MM.1S (cell line): ENCODE measurements around the gene BCAS3.

Experiments used
- EZH2 ChIP-seq: fragments of 300-600 bp; sonication (generic); optimal IDR thresholded peaks from 2 replicates; pipeline ENCODE3; 2017; ENCODE audit warnings: low read depth, mild to moderate bottlenecking, antibody characterized with exemption, low read length, mixed read lengths
- EZH2phosphoT487 ChIP-seq: fragments of 300-600 bp; sonication (generic); IDR thresholded peaks from 2 replicates; pipeline ENCODE4 v1.6.1; 2018; ENCODE audit warnings: antibody characterized with exemption, low read length
- TF ChIP-seq, protein P1 (sequence below): fragments of 300-600 bp; sonication (generic); IDR thresholded peaks from 2 replicates; pipeline ENCODE4 v1.5.1; 2016; ENCODE audit warnings: antibody characterized with exemption, low read length, mixed read lengths

DNA sequence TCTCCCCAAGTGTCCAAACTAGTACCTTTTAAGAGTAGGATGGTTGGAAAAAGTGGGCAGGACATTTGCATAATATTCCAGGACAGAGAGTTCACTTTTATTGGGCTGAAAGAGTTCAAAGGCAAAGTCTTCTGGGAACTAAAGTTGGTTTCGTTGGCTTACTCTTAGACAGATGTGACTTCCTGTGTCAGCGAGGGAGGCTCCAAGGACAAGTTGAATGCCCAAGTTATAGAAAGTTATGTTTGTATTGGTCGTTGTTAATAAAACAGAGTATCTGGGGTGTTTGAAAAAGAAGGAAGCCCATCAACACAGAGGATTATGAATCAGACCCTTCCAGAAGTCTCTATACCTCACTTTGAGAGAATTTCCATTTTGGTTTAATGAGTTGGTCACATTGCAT lies 604.7 kb downstream of the BCAS3 start:
- TF ChIP-seq, protein P1, sequence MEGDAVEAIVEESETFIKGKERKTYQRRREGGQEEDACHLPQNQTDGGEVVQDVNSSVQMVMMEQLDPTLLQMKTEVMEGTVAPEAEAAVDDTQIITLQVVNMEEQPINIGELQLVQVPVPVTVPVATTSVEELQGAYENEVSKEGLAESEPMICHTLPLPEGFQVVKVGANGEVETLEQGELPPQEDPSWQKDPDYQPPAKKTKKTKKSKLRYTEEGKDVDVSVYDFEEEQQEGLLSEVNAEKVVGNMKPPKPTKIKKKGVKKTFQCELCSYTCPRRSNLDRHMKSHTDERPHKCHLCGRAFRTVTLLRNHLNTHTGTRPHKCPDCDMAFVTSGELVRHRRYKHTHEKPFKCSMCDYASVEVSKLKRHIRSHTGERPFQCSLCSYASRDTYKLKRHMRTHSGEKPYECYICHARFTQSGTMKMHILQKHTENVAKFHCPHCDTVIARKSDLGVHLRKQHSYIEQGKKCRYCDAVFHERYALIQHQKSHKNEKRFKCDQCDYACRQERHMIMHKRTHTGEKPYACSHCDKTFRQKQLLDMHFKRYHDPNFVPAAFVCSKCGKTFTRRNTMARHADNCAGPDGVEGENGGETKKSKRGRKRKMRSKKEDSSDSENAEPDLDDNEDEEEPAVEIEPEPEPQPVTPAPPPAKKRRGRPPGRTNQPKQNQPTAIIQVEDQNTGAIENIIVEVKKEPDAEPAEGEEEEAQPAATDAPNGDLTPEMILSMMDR = no peak
- TF ChIP-seq EZH2 (no peak), EZH2phosphoT487 (no peak)
